Measurements from ENCODE around the gene TMEM184C. TPM values are rescaled to one million over a fixed set of nuclear protein-coding genes. Genes with fewer than 3 reads are reported as not detected.

The TMEM184C gene
- total and polyA plus RNA-seq, 8 donors, result 5.1 to 31.8 (median 9.7) TPM

GRCh38 chr4:147594107-147594506 is 23.1 kb upstream of the TMEM184C start:
- whole genome bisulfite sequencing, 5 donors, result 58 to 71% (median 67%) methylated on average over 5 of the region's 5 CpGs
- Histone ChIP-seq H3K4me1 (peaks cover 0 to 29% (median 19%) of the 10 kb centered on the region in 4 donors), H3K9me3 (no peaks in the 10 kb centered on the region), H3K27ac (no peak overlapping the region), H3K27me3 (no peaks in the 10 kb centered on the region), H3K4me3 (no peak overlapping the region), H3K36me3 (no peaks in the 10 kb centered on the region)
- no peak for DNase-seq
- TF ChIP-seq CTCF (IDR thresholded peaks at IDR 0.05) (no peak), EP300 (IDR thresholded peaks at IDR 0.05) (no peak), POLR2A (IDR thresholded peaks at IDR 0.05) (no peak), POLR2AphosphoS5 (IDR thresholded peaks at IDR 0.05) (no peak)
- intact Hi-C loops (cut with DNase I; ENCODE audit: low total_unique reads), result no loop called here

GRCh38 chr4:147594578-147594977 is 22.6 kb upstream of the TMEM184C start:
- 52 to 80% (median 69%) methylated on average over 2 of the region's 2 CpGs for WGBS, 5 donors
- H3K4me3 ChIP-seq, result no peak overlapping the region
- H3K27me3 ChIP-seq, result no peaks in the 10 kb centered on the region
- no peak for DNase-seq
- no peak overlapping the region for H3K27ac ChIP-seq
- TF ChIP-seq CTCF (IDR thresholded peaks at IDR 0.05) (no peak), POLR2A (IDR thresholded peaks at IDR 0.05) (no peak), POLR2AphosphoS5 (IDR thresholded peaks at IDR 0.05) (no peak), EP300 (IDR thresholded peaks at IDR 0.05) (no peak)
- no peaks in the 10 kb centered on the region for H3K36me3 ChIP-seq
- H3K4me1 ChIP-seq, result peaks cover 0 to 25% (median 19%) of the 10 kb centered on the region in 4 donors
- intact Hi-C loops (cut with DNase I; ENCODE audit: low total_unique reads), result no loop called here
- H3K9me3 ChIP-seq, result no peaks in the 10 kb centered on the region

GRCh38 chr4:147596377-147596776 is 20.8 kb upstream of the TMEM184C start:
- Histone ChIP-seq H3K9me3 (no peaks in the 10 kb centered on the region), H3K4me3 (no peak overlapping the region), H3K4me1 (peaks cover 0 to 15% (median 14%) of the 10 kb centered on the region in 4 donors), H3K27ac (peak overlapping the region in 1 of 5 donors; percentile 63), H3K36me3 (no peaks in the 10 kb centered on the region), H3K27me3 (no peaks in the 10 kb centered on the region)
- no peak for TF ChIP-seq POLR2AphosphoS5 (IDR thresholded peaks at IDR 0.05)
- no peak for TF ChIP-seq POLR2A (IDR thresholded peaks at IDR 0.05)
- no peak for TF ChIP-seq EP300 (IDR thresholded peaks at IDR 0.05)
- TF ChIP-seq CTCF (IDR thresholded peaks at IDR 0.05), result no peak
- 48 to 64% (median 60%) methylated on average over 1 of the region's 1 CpG for WGBS, 5 donors
- intact Hi-C loops (cut with DNase I; ENCODE audit: low total_unique reads), result no loop called here
- DNase-seq, result peak in 1 of 2 donors; percentile 14

GRCh38 chr4:147596981-147597380 is 20.2 kb upstream of the TMEM184C start:
- DNase-seq, result peak; percentile 56 to 79
- no peaks in the 10 kb centered on the region for H3K27me3 ChIP-seq
- no peak overlapping the region for H3K4me3 ChIP-seq
- H3K4me1 ChIP-seq, result peaks cover 0 to 15% (median 14%) of the 10 kb centered on the region in 4 donors
- TF ChIP-seq POLR2A (IDR thresholded peaks at IDR 0.05) (no peak), CTCF (IDR thresholded peaks at IDR 0.05) (no peak), EP300 (IDR thresholded peaks at IDR 0.05) (no peak), POLR2AphosphoS5 (IDR thresholded peaks at IDR 0.05) (peak in 1 of 3 donors; percentile 78)
- 0 to 35% (median 0%) methylated on average over 1 of the region's 1 CpG for WGBS, 5 donors
- no peaks in the 10 kb centered on the region for H3K9me3 ChIP-seq
- H3K27ac ChIP-seq, result peak overlapping the region; percentile 13 to 66 (median 52)
- H3K36me3 ChIP-seq, result no peaks in the 10 kb centered on the region
- intact Hi-C loops (cut with DNase I; ENCODE audit: low total_unique reads), result no loop called here

Measured in stomach (tissue), 9 donors.